ENCODE data around the gene SPZ1. TPM values are rescaled to one million over a fixed set of nuclear protein-coding genes. Genes with fewer than 3 reads are reported as not detected.
A peak's percentile ranks its signal among the peaks of the same experiment; 100 is the strongest.
"Not testable (repeated sequence)": the region's sequence is repeated elsewhere in the genome, so short reads cannot be mapped to it uniquely, and the experiment has no call there.

The SPZ1 gene
- total RNA-seq, 6 experiments from 2014 or later, result not detected

GRCh38 chr5:80291761-80292160 lies 28.0 kb upstream of the SPZ1 start:
- intact Hi-C loops (cut with DNase I), result no loop called here
- WGBS (ENCODE audit: insufficient coverage, low coverage, low lambda C conversion rate, missing lambda C conversion rate), result 62% methylated on average over 6 of the region's 8 CpGs
- DNase-seq, result no peak

GRCh38 chr5:80296121-80296520 lies 23.7 kb upstream of the SPZ1 start:
- intact Hi-C loops (cut with DNase I), result no loop called here
- TF ChIP-seq, protein P1, sequence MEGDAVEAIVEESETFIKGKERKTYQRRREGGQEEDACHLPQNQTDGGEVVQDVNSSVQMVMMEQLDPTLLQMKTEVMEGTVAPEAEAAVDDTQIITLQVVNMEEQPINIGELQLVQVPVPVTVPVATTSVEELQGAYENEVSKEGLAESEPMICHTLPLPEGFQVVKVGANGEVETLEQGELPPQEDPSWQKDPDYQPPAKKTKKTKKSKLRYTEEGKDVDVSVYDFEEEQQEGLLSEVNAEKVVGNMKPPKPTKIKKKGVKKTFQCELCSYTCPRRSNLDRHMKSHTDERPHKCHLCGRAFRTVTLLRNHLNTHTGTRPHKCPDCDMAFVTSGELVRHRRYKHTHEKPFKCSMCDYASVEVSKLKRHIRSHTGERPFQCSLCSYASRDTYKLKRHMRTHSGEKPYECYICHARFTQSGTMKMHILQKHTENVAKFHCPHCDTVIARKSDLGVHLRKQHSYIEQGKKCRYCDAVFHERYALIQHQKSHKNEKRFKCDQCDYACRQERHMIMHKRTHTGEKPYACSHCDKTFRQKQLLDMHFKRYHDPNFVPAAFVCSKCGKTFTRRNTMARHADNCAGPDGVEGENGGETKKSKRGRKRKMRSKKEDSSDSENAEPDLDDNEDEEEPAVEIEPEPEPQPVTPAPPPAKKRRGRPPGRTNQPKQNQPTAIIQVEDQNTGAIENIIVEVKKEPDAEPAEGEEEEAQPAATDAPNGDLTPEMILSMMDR (IDR thresholded peaks at IDR 0.05), result no peak
- no peak for TF ChIP-seq POLR2A (IDR thresholded peaks at IDR 0.05)
- H3K9me3 ChIP-seq, result no peaks in the 10 kb centered on the region
- H3K4me1 ChIP-seq, result no peaks in the 10 kb centered on the region
- H3K27ac ChIP-seq, result no peak overlapping the region
- no peak for DNase-seq
- no peak for ATAC-seq
- WGBS (ENCODE audit: insufficient coverage, low coverage, low lambda C conversion rate, missing lambda C conversion rate), result 61% methylated on average over 6 of the region's 6 CpGs
- no peaks in the 10 kb centered on the region for H3K36me3 ChIP-seq
- no peaks in the 10 kb centered on the region for H3K27me3 ChIP-seq
- H3K4me3 ChIP-seq, result no peak overlapping the region

More at GRCh38 chr5:80291761-80292160, 28.0 kb upstream of the SPZ1 start:
- no peak for ATAC-seq
- Histone ChIP-seq H3K27me3 (no peaks in the 10 kb centered on the region), H3K36me3 (no peaks in the 10 kb centered on the region), H3K4me1 (no peaks in the 10 kb centered on the region), H3K4me3 (no peak overlapping the region), H3K27ac (no peak overlapping the region), H3K9me3 (no peaks in the 10 kb centered on the region)
- no peak for TF ChIP-seq POLR2A (IDR thresholded peaks at IDR 0.05)
- TF ChIP-seq, protein P1 (IDR thresholded peaks at IDR 0.05), result no peak

DNA sequence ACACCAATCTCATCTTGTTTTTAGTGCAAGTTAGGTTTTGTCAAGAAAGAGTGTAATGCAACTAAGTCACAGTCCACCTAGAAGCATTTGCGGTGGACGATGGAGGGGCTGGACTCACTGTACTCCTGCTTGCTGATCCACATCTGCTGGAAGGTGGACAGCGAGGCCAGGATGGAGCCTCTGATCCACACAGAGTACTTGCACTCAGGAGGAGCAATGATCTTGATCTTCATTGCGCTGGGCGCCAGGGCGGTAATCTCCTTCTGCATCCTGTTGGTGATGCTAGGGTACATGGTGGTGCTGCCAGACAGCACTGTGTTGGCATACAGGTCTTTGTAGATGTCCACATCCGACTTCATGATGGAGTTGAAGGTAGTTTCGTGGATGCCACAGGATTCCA lies 20.2 kb upstream of the SPZ1 start:
- DNase-seq, result no peak
- Histone ChIP-seq H3K4me3 (no peak overlapping the region), H3K9me3 (no peaks in the 10 kb centered on the region), H3K27me3 (no peaks in the 10 kb centered on the region), H3K4me1 (no peaks in the 10 kb centered on the region), H3K27ac (no peak overlapping the region), H3K36me3 (no peaks in the 10 kb centered on the region)
- ATAC-seq, result no peak
- intact Hi-C loops (cut with DNase I), result no loop called here
- 82% methylated on average over 5 of the region's 8 CpGs for WGBS (ENCODE audit: insufficient coverage, low coverage, low lambda C conversion rate, missing lambda C conversion rate)
- no peak for TF ChIP-seq POLR2A (IDR thresholded peaks at IDR 0.05)
- TF ChIP-seq, protein P1 (IDR thresholded peaks at IDR 0.05), result no peak

DNA sequence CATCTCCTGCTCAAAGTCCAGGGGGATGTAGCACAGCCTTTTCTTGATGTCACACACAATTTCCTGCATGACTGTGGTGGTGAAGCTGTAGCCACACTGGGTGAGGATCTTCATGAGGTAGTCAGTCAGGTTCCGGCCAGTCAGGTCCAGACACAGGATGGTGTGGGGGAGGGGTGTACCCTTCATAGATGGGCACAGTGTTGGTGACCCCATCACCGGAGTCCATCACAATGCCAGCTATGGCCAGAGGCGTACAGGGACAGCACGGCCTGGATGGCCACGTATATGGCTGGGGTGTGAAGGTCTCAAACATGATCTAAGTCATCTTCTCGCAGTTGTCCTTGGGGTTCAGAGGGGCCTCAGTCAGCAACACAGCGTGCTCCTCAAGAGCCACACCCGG lies 19.7 kb upstream of the SPZ1 start:
- Histone ChIP-seq H3K9me3 (no peaks in the 10 kb centered on the region), H3K27ac (no peak overlapping the region), H3K4me3 (no peak overlapping the region), H3K4me1 (no peaks in the 10 kb centered on the region), H3K27me3 (no peaks in the 10 kb centered on the region), H3K36me3 (no peaks in the 10 kb centered on the region)
- TF ChIP-seq, protein P1 (IDR thresholded peaks at IDR 0.05), result no peak
- TF ChIP-seq POLR2A (IDR thresholded peaks at IDR 0.05), result no peak
- peak in 1 of 4 donors; percentile 24 for ATAC-seq
- no peak for DNase-seq
- WGBS (ENCODE audit: insufficient coverage, low coverage, low lambda C conversion rate, missing lambda C conversion rate), result 100% methylated on average over 2 of the region's 8 CpGs
- intact Hi-C loops (cut with DNase I), result no loop called here

GRCh38 chr5:80300796-80301195 lies 19.0 kb upstream of the SPZ1 start:
- H3K4me3 ChIP-seq; intact Hi-C loops (cut with DNase I); H3K27ac ChIP-seq; DNase-seq; H3K4me1 ChIP-seq; H3K9me3 ChIP-seq; ATAC-seq; H3K36me3 ChIP-seq; H3K27me3 ChIP-seq: not testable (repeated sequence)
- WGBS (ENCODE audit: insufficient coverage, low coverage, low lambda C conversion rate, missing lambda C conversion rate), result no CpG with 5 or more reads among the region's 27 CpGs

GRCh38 chr5:80301342-80301741 lies 18.5 kb upstream of the SPZ1 start:
- H3K4me3 ChIP-seq; H3K27ac ChIP-seq; DNase-seq; H3K27me3 ChIP-seq; H3K9me3 ChIP-seq; H3K4me1 ChIP-seq; H3K36me3 ChIP-seq; ATAC-seq; intact Hi-C loops (cut with DNase I): not testable (repeated sequence)
- no CpG with 5 or more reads among the region's 34 CpGs for WGBS (ENCODE audit: insufficient coverage, low coverage, low lambda C conversion rate, missing lambda C conversion rate)
